Natural killer cell treated with Interleukin-12 subunit alpha and Interleukin-12 subunit beta and Interleukin-15 and Interleukin-18, amount 100 ng/mL, for 72 hours (primary cell): ENCODE results near the gene ENTPD6. TPM values are rescaled to one million over a fixed set of nuclear protein-coding genes. Genes with fewer than 3 reads are reported as not detected.

Experiments
- ATAC-seq, 2 donors: fragments of 150-1000 bp; cut with Tn5 transposase in 1 of 2; sonication (Bioruptor Pico), chemical (Tn5 transposase) in 1 of 2; 2 replicates each; pipeline ENCODE4 v1.10.0; 2021
- DNase-seq: peaks from one replicate; pipeline ENCODE4 v3.0.0; 2022; ENCODE audit warnings: low spot score
- H3K27ac Mint-ChIP-seq, 2 donors: 1 replicate in 1 of 2; 2 replicates in 1 of 2; pipeline ENCODE4 v1.8.0; 2022; ENCODE audit warnings: mixed read lengths in 2 of 2, mild to moderate bottlenecking in 1 of 2, moderate library complexity in 1 of 2
- H3K27me3 Mint-ChIP-seq, 2 donors: 1 replicate in 1 of 2; 2 replicates in 1 of 2; pipeline ENCODE4 v1.8.0; 2022; ENCODE audit warnings: mixed read lengths in 2 of 2
- H3K36me3 Mint-ChIP-seq: one replicate; pipeline ENCODE4 v1.8.0; 2022; ENCODE audit warnings: mixed read lengths
- H3K4me1 Mint-ChIP-seq, 2 donors: 1 replicate in 1 of 2; 2 replicates in 1 of 2; pipeline ENCODE4 v1.8.0; 2022; ENCODE audit warnings: low read depth in 2 of 2, mixed read lengths in 2 of 2, mild to moderate bottlenecking in 1 of 2
- H3K4me3 Mint-ChIP-seq: one replicate; pipeline ENCODE4 v1.8.0; 2022; ENCODE audit warnings: mixed read lengths
- H3K9me3 Mint-ChIP-seq: 2 replicates; pipeline ENCODE4 v1.8.0; 2022; ENCODE audit warnings: mixed read lengths
- total RNA-seq, 2 donors: library from RNA; stranded (reverse); gene quantifications; one replicate each; pipeline ENCODE4 v1.2.3, GENCODE V29; 2022

The ENTPD6 gene
- total RNA-seq, 2 donors from 2014 or later, result 24.9 to 58.7 TPM

DNA sequence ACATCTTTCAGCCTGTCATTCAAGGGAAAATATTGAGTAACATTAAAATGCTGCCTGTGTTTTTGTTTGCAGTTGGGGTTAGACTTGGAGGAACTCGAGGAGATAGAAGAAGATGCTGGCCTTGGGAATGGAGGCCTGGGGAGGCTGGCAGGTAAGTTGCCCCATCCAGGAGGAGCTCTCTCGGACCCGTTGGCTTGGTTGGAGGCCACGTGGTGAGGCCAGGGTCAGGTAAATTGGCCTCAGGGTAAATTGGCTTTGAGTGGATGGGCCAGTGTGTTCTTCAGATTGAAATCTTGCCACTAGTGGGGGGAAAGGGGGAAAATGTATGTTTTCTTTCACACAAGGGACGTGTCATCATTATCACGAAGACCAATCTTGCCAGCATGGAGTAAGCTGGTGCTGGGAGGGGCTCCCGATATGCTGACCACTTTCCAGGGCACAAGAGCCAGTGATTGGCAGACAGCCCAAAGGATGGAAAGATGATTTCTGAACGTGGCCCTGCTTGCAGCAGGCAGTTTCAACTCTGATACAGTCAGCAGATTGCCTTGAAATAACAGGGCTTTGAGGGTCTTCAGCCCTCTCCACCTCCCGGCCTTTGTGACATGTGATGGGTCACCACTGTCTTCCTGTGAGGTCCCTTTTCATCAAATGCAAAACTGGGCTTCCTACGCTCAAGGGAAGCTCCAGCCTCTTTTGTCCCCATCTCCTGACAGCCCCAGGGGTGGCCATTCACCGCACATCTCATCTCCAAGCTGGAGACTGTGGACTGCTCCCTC is 73.7 kb downstream of the ENTPD6 start:
- H3K4me3 Mint-ChIP-seq, result no peak overlapping the region
- no peak for ATAC-seq
- no peaks in the 10 kb centered on the region for H3K9me3 Mint-ChIP-seq
- H3K27me3 Mint-ChIP-seq, result no peaks in the 10 kb centered on the region
- peak overlapping the region in 1 of 2 donors; percentile 12 for H3K27ac Mint-ChIP-seq
- no peaks in the 10 kb centered on the region for H3K36me3 Mint-ChIP-seq
- DNase-seq, result no peak
- peaks cover 2 to 3% of the 10 kb centered on the region in 2 donors for H3K4me1 Mint-ChIP-seq

DNA sequence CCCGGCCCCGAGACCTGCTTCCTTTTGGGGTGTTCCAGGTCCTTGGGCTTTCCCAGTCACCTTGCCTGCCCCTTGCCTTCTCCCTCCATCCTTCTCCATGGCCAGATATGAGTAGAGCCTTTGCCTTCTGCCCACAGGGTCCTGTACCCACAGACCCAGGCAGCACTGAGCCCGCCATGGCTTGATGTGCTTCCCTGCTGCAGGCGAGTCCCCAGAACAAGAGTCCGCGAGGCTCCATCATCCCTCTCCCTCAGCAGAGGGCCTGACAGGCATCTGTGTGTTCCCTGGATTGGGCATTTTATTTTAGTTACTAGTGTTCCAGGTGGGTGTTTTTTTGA is 74.3 kb downstream of the ENTPD6 start:
- H3K4me1 Mint-ChIP-seq, result peaks cover 0 to 3% of the 10 kb centered on the region in 2 donors
- no peaks in the 10 kb centered on the region for H3K9me3 Mint-ChIP-seq
- peak overlapping the region in 1 of 2 donors; percentile 12 for H3K27ac Mint-ChIP-seq
- H3K4me3 Mint-ChIP-seq, result no peak overlapping the region
- H3K36me3 Mint-ChIP-seq, result no peaks in the 10 kb centered on the region
- no peak for DNase-seq
- no peaks in the 10 kb centered on the region for H3K27me3 Mint-ChIP-seq
- no peak for ATAC-seq

DNA sequence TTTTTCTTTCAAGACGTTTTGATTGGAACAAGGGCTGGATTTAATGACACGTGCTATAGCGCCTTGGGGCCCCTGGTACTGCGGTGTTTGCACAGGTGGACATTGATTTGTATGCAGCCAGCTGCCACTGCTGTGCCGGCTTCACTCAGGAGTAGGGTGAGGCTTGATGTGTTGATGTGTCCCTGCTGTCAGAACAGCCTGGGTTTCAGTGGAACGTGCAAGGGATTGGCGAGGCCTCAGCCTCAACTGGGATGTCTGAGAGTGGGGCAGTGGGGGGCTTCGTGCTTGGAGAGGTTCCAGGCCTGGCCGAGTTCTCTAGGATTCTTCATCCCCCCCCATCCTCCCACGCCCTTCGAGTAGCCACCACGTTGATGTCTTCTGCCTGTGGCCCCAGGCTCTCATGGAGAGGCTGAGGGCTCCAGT is 75.3 kb downstream of the ENTPD6 start:
- Mint-ChIP-seq H3K9me3 (no peaks in the 10 kb centered on the region), H3K4me1 (peaks cover 0 to 3% of the 10 kb centered on the region in 2 donors), H3K4me3 (no peak overlapping the region), H3K27me3 (no peaks in the 10 kb centered on the region), H3K36me3 (no peaks in the 10 kb centered on the region), H3K27ac (no peak overlapping the region)
- ATAC-seq (no peak), DNase-seq (no peak)

DNA sequence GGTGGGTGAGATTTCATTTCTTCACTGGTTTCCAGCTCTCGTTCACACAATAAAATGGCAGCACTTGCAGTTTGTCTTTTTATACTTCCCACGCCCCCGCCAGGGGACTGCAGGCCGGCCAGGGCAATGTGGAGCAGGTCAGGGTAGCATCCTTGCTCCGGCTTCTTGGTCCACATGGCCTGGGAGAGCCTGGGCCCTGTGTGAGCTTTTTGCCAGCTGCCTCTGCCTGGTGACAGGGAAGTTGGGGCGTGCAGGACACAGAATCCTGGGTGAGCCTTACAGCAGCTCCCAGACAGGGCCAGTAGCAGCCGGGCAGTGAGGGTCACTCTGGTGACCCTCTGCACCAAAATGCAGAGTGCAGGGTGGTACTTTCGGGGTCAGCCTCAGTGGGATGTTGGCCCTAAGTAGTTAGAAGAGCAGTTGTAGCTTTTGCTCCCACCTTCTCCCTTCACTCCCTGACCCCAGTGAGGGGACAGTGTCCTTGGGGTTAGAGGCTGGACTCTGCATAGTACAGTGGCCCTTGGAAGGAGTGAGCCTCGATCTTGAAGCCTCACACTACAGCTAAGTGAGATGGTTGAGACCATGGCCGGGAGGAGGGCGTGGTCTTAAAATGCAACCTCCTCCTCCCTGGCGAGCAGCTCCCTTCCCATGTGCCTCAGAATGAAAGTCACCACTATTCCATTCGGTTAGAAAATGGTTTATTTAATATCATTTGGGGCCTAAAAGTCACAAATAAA is 76.1 kb downstream of the ENTPD6 start:
- H3K4me1 Mint-ChIP-seq, result peaks cover 0 to 3% of the 10 kb centered on the region in 2 donors
- DNase-seq (no peak), ATAC-seq (no peak)
- H3K36me3 Mint-ChIP-seq, result no peaks in the 10 kb centered on the region
- no peaks in the 10 kb centered on the region for H3K9me3 Mint-ChIP-seq
- no peak overlapping the region for H3K27ac Mint-ChIP-seq
- no peaks in the 10 kb centered on the region for H3K27me3 Mint-ChIP-seq
- no peak overlapping the region for H3K4me3 Mint-ChIP-seq

DNA sequence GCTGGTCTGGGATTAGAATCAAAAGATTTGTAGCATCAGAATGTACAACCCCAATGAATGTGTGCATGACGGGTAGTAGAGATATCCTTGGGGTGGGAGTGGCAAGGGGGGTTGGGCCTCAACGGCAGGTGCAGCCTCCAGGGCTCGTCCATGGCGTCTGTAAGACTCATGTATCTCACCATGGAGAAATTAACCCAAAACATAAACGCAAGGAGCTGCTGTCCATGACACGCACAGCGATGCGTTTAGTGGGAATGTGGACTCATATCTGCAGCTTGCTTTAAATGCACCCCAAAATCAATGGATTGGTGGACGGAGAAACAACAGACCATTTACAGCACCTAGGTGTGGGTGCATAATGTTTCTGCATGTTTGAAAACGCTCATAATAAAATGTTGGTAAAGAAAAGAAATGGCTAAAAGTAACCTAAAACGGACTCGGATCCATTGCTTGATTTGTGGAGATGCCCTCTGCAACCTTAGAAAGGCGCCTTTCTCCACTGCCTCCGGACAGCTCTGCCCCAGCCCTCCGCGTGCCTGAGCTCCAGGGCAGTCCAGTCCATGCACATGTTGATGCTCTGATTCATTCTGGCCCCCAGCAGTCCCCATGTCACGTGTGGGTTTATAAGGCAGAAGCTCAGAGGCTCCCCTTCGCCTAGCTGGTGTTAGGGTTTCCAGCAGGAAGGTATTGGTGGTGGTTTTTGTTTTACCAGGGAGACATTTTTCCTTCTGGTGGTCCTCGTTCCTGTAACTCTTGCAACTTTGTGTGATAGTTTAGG is 76.9 kb downstream of the ENTPD6 start:
- H3K27me3 Mint-ChIP-seq, result no peaks in the 10 kb centered on the region
- DNase-seq (peak; percentile 31), ATAC-seq (no peak)
- H3K36me3 Mint-ChIP-seq, result no peaks in the 10 kb centered on the region
- no peak overlapping the region for H3K27ac Mint-ChIP-seq
- H3K4me3 Mint-ChIP-seq, result no peak overlapping the region
- no peaks in the 10 kb centered on the region for H3K9me3 Mint-ChIP-seq
- no peaks in the 10 kb centered on the region for H3K4me1 Mint-ChIP-seq

DNA sequence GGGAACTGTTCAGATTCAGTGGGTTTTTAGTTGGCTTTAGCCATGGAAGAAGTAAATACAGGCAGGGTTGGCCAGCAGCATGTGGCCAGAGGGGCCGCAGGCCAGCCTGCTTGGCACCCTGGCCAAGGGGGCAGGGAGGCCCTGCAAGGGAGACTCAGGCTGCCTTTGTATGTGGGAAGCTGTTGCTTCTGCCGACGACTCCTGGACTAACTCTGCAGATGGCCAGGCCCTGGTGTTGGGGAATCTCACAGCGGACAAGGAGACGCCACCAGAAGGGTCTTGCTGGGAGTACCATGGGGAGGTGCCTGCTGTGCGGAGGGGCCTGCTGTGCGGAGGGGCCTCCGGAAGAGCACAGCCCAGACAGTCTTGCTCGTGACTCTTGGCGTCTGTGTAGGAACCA is 77.5 kb downstream of the ENTPD6 start:
- no peak overlapping the region for H3K4me3 Mint-ChIP-seq
- DNase-seq, result no peak
- no peak for ATAC-seq
- no peak overlapping the region for H3K27ac Mint-ChIP-seq
- no peaks in the 10 kb centered on the region for H3K27me3 Mint-ChIP-seq
- H3K4me1 Mint-ChIP-seq, result no peaks in the 10 kb centered on the region
- no peaks in the 10 kb centered on the region for H3K9me3 Mint-ChIP-seq
- no peaks in the 10 kb centered on the region for H3K36me3 Mint-ChIP-seq

DNA sequence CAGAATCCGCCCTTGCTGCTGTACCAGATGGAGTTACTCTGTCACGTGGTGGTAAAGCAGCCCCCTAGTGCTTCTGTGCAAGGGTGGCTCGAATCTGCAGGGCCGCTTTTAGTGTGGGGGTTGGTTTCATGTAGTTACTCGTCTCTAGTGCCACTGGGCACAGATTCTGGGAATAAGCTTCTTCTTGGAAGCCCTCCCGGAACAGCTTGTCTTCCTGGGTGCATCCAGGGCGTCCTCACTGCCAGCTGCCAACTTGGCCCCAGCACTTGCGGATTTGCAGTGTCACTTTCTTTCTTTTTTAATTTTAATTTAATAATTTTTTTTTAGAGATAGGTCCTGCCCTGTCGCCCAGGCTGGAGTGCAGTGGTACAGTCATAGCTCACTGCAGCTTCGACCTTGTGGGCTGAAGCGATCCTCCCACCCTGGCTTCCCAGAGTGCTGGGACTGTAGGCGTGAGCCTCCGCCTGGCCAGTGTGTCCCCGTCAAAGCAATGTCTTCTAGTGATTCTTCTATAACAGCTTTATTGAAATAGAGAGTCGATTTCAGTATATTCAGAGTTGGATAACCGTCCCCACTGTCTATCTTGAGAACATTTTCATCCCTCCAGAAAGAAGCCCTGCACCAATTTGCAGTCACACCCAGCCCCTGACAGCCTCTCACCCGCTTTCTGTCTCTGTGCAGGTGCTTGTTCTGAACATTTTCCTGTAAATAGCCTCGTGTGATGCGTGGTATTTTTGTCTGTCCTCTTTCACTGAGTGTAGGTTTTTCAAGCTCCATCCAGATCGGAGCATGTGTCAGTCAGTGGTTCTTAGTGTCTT is 78.2 kb downstream of the ENTPD6 start:
- Mint-ChIP-seq H3K9me3 (no peaks in the 10 kb centered on the region), H3K27me3 (no peaks in the 10 kb centered on the region), H3K4me1 (no peaks in the 10 kb centered on the region), H3K36me3 (no peaks in the 10 kb centered on the region), H3K4me3 (no peak overlapping the region), H3K27ac (no peak overlapping the region)
- ATAC-seq, result no peak
- DNase-seq, result no peak

DNA sequence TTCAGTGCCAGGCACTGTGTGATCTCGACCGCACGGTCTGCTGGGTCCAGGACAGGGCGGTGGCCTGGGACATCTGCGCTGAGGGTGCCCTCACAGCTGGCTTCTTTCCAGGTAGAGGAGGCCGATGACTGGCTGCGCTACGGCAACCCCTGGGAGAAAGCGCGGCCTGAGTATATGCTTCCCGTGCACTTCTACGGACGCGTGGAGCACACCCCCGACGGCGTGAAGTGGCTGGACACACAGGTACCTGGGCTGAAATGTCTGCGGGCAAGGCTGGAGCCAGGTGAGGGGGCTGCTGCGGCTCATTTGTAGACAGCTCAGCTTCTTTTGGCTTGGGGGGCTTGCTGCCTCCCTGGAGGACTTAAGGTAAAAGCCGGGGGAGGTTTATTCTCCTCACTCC is 79.0 kb downstream of the ENTPD6 start:
- DNase-seq (no peak), ATAC-seq (no peak)
- no peak overlapping the region for H3K27ac Mint-ChIP-seq
- no peaks in the 10 kb centered on the region for H3K36me3 Mint-ChIP-seq
- H3K9me3 Mint-ChIP-seq, result no peaks in the 10 kb centered on the region
- H3K4me3 Mint-ChIP-seq, result no peak overlapping the region
- no peaks in the 10 kb centered on the region for H3K27me3 Mint-ChIP-seq
- no peaks in the 10 kb centered on the region for H3K4me1 Mint-ChIP-seq

DNA sequence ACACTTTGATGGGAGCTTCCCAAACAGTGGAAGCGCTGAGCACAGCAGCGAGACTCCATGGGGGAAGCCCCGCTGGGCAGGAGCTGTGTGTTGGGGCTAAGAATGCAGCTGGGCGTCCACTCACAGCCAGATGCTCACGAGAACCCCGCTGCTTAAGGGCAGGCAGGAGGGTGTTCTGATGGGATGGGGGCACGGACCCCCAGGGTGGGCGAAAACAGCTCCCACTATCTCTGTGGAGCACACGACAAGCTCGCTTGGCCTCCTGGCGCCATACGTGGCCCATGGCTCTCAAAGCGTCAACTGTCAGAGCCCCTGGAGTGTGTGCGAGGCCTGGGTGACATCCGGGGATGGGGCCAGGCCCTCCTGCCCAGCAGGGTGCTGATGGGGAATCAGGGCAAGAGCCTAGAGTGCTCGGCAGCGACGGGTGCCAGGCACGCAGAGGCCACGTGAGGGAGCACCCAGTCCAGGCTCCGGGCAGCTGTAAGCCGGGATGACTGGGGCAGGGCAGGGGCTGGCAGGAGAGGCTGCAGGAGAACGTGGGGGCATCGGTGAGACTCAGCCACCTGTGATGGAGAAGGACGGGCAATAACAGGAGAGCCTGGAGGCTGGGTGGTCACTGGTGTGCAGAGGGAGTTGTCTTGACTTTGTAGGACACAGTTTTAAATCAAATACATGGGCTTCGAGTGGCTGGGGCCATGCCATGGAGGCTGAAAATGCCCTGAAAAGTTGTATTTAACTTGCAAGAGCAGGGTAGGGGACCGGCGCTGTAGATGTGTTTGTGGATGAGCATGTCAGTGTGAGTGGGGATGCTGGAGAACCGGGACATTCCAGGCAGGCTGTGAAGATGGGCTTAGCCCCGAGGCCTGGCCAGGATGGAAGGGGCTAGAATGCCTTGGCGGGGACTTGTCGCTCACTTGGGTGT is 79.6 kb downstream of the ENTPD6 start:
- H3K4me1 Mint-ChIP-seq, result no peaks in the 10 kb centered on the region
- H3K4me3 Mint-ChIP-seq, result no peak overlapping the region
- no peaks in the 10 kb centered on the region for H3K9me3 Mint-ChIP-seq
- H3K27ac Mint-ChIP-seq, result no peak overlapping the region
- H3K36me3 Mint-ChIP-seq, result no peaks in the 10 kb centered on the region
- no peak for ATAC-seq
- H3K27me3 Mint-ChIP-seq, result no peaks in the 10 kb centered on the region
- DNase-seq, result no peak

DNA sequence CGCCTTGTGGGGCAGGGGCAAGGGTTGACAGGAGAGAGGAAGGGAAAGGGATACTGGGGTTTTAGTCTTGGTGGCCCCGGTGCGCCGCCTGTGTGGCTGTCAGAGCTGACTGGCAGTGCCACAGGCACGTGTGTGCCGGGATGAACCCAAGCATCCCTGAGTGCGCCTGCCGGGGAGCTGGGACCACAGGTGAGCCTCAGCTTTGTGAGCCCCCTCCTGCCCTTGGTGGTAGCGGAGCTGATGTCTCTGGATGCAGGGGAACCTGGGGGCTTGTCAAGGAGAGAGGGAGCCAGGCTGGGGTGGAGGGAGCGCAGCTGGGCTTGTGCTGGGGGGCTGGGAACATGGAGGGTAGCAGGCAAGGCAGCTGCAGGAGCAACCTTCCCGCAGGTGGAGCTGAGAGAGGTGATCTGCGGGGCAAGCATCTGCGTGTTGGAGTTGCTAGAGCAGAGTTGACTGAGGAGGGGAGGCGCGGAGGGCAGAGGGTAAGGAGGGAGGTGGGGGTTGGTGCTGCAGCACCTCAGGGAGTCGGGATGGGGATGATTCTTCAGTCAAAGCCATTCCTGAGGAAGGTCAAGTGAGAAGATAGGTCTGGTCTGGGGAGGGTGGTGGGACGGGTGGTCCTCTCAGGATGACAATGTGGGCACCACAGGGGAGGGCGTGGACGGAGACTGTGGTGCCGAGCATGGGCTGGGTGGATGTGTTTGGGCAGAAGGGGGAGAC is 80.5 kb downstream of the ENTPD6 start:
- H3K4me3 Mint-ChIP-seq, result no peak overlapping the region
- no peaks in the 10 kb centered on the region for H3K9me3 Mint-ChIP-seq
- no peak for DNase-seq
- H3K27ac Mint-ChIP-seq, result no peak overlapping the region
- no peaks in the 10 kb centered on the region for H3K4me1 Mint-ChIP-seq
- no peaks in the 10 kb centered on the region for H3K36me3 Mint-ChIP-seq
- ATAC-seq, result no peak
- no peaks in the 10 kb centered on the region for H3K27me3 Mint-ChIP-seq
